HCT116 (cell line): Measurements from ENCODE around the gene MARCKS. TPM values are rescaled to one million over a fixed set of nuclear protein-coding genes. Genes with fewer than 3 reads are reported as not detected.

Experiments
- ATAC-seq: fragments of 200-7000 bp; cut with Tn5 transposase; 2 replicates; pipeline ENCODE4 v1.9.1; 2020; ENCODE audit warnings: mild to moderate bottlenecking, moderate library complexity
- BruUV-seq: library from RNA; stranded (reverse); fragments of 400-500 nt; replicated peaks from 2 replicates; lab custom pipeline; 2021; lab: Mats Ljungman, UMichigan
- CTCF ChIA-PET: fragments of 300-600 bp; sonication (Branson Sonifier 250); formaldehyde crosslinking; loops from one replicate; lab custom pipeline; 2021; ENCODE audit warnings: antibody characterized with exemption; lab: Charles Lee
- POLR2A ChIA-PET: fragments of 300-600, 350-600 bp; sonication (Branson Sonifier 250); formaldehyde crosslinking; loops from one replicate; lab custom pipeline; 2021; ENCODE audit warnings: antibody characterized with exemption; lab: Charles Lee
- RAD21 ChIA-PET, 2 experiments: fragments of 300-600 bp; sonication (Branson Sonifier 250); formaldehyde crosslinking; loops; one replicate each; lab custom pipeline; 2023; ENCODE audit warnings: low total read pairs in 2 of 2; ENCODE audit not compliant: uncharacterized antibody in 2 of 2, unreplicated experiment in 2 of 2, low non-redundant PET in 1 of 2; lab: Charles Lee
- DNase-seq: peaks from one replicate; pipeline ENCODE4 v3.0.0-alpha.2; 2010; ENCODE audit warnings: low read depth, low spot score
- H2AFZ ChIP-seq: fragments of 200-600 bp; shearing (Covaris generic), sonication (generic); 2 replicates; pipeline ENCODE4 v1.6.1; 2017; ENCODE audit warnings: low read depth, mixed run types, mixed read lengths, antibody characterized with exemption, low read length; ENCODE audit not compliant: poor library complexity, severe bottlenecking
- H3K27ac ChIP-seq: 2 replicates; pipeline ENCODE4 v1.5.1; 2012; ENCODE audit warnings: low read depth, low read length
- H3K27me3 ChIP-seq: fragments of 200-600 bp; sonication (generic); 2 replicates; pipeline ENCODE4 v1.6.1; 2016; ENCODE audit warnings: mixed run types, low read length, mixed read lengths; ENCODE audit not compliant: insufficient read depth
- H3K36me3 ChIP-seq, 2 experiments: fragments of 200-500 bp in 1 of 2; fragments of 200-600 bp in 1 of 2; sonication (Bioruptor generic) in 1 of 2; sonication (generic) in 1 of 2; 2 replicates each; pipeline versions ENCODE4 v1.5.1 to v1.6.1; 2014 to 2016; ENCODE audit warnings: low read length in 2 of 2, inconsistent platforms in 1 of 2, mixed read lengths in 1 of 2, mixed run types in 1 of 2; ENCODE audit not compliant: insufficient read depth in 2 of 2, control insufficient read depth in 1 of 2
- H3K4me1 ChIP-seq, 2 experiments: fragments of 200-600 bp in 1 of 2; sonication (generic) in 1 of 2; 2 replicates each; pipeline versions ENCODE4 v1.5.1 to v1.6.1; 2012 to 2017; ENCODE audit warnings: low read length in 2 of 2, inconsistent platforms in 1 of 2, mild to moderate bottlenecking in 1 of 2, mixed read lengths in 1 of 2, mixed run types in 1 of 2, moderate library complexity in 1 of 2; ENCODE audit not compliant: insufficient read depth in 2 of 2, control insufficient read depth in 1 of 2
- H3K4me2 ChIP-seq: fragments of 200-600 bp; sonication (generic); 2 replicates; pipeline ENCODE4 v1.6.1; 2017; ENCODE audit warnings: mixed run types, low read length, mixed read lengths
- H3K4me3 ChIP-seq, 2 experiments: fragments of 200-600 bp in 1 of 2; sonication (generic) in 1 of 2; replicated peaks in 1 of 2; 2 replicates each; pipeline ENCODE4 v1.5.1; 2011 to 2016; ENCODE audit warnings: low read length in 2 of 2, control low read depth in 1 of 2, low read depth in 1 of 2, mild to moderate bottlenecking in 1 of 2, mixed read lengths in 1 of 2, mixed run types in 1 of 2
- H3K79me2 ChIP-seq: fragments of 200-600 bp; sonication (generic); 2 replicates; pipeline ENCODE4 v1.6.1; 2017; ENCODE audit warnings: mild to moderate bottlenecking, mixed run types, low read length, moderate library complexity, mixed read lengths; ENCODE audit not compliant: insufficient read depth
- H3K9ac ChIP-seq: fragments of 200-600 bp; sonication (generic); 2 replicates; pipeline ENCODE4 v1.6.1; 2016; ENCODE audit warnings: low read length, mixed read lengths
- H3K9me2 ChIP-seq: fragments of 200-600 bp; sonication (generic), shearing (Covaris generic); 2 replicates; pipeline ENCODE4 v1.6.1; 2017; ENCODE audit warnings: mixed run types, mild to moderate bottlenecking, moderate library complexity; ENCODE audit not compliant: insufficient read depth
- H3K9me3 ChIP-seq, 2 experiments: fragments of 200-500 bp in 1 of 2; fragments of 200-600 bp in 1 of 2; sonication (Bioruptor generic) in 1 of 2; sonication (generic) in 1 of 2; 2 replicates each; pipeline ENCODE4 v1.6.1; 2014 to 2017; ENCODE audit warnings: low read length in 2 of 2, mixed read lengths in 2 of 2, inconsistent platforms in 1 of 2, low read depth in 1 of 2, mild to moderate bottlenecking in 1 of 2, mixed run types in 1 of 2, moderate library complexity in 1 of 2; ENCODE audit not compliant: control insufficient read depth in 1 of 2, insufficient read depth in 1 of 2
- H4K20me1 ChIP-seq: fragments of 200-600 bp; sonication (generic), shearing (Covaris generic); 2 replicates; pipeline ENCODE4 v1.6.1; 2017; ENCODE audit warnings: mixed run types, mild to moderate bottlenecking, moderate library complexity; ENCODE audit not compliant: insufficient read depth
- CTCF ChIP-seq, 3 experiments: fragments of 200-600 bp in 1 of 3; sonication (generic) in 1 of 3; IDR thresholded peaks in 2 of 3; conservative IDR thresholded peaks in 1 of 3; 2 replicates each; pipeline ENCODE4 v1.5.1; 2012 to 2017; ENCODE audit warnings: low read depth in 2 of 3, low read length in 2 of 3, antibody characterized with exemption in 1 of 3, borderline replicate concordance in 1 of 3, control low read depth in 1 of 3, mild to moderate bottlenecking in 1 of 3, mixed read lengths in 1 of 3, mixed run types in 1 of 3, moderate library complexity in 1 of 3; ENCODE audit not compliant: insufficient read depth in 1 of 3
- EGR1 ChIP-seq: IDR thresholded peaks from 2 replicates; pipeline ENCODE4 v1.6.1; 2012; ENCODE audit warnings: low read depth
- EZH2 ChIP-seq: fragments of 200-600 bp; sonication (generic); IDR thresholded peaks from 2 replicates; pipeline ENCODE4 v1.6.1; 2017; ENCODE audit warnings: antibody characterized with exemption, mixed run types
- EZH2phosphoT487 ChIP-seq: fragments of 200-600 bp; IDR thresholded peaks from 2 replicates; pipeline ENCODE4 v1.6.1; 2018; ENCODE audit warnings: antibody characterized with exemption, borderline replicate concordance
- FOSL1 ChIP-seq: IDR thresholded peaks from 2 replicates; pipeline ENCODE4 v1.6.1; 2012; ENCODE audit warnings: low read depth
- JUND ChIP-seq: IDR thresholded peaks from 2 replicates; pipeline ENCODE4 v1.6.1; 2012
- POLR2A ChIP-seq: IDR thresholded peaks from 2 replicates; pipeline ENCODE4 v1.7.0; 2011; ENCODE audit warnings: borderline replicate concordance; ENCODE audit not compliant: insufficient read depth, insufficient read length; ENCODE audit errors: extremely low read depth
- SIN3A ChIP-seq: IDR thresholded peaks from 2 replicates; pipeline ENCODE4 v1.6.1; 2012; ENCODE audit warnings: low read depth
- SP1 ChIP-seq: IDR thresholded peaks from 2 replicates; pipeline ENCODE4 v1.6.1; 2012; ENCODE audit warnings: low read depth
- SRF ChIP-seq: IDR thresholded peaks from 2 replicates; pipeline ENCODE4 v1.6.1; 2012; ENCODE audit warnings: low read depth
- TCF7L2 ChIP-seq: IDR thresholded peaks from 2 replicates; pipeline ENCODE4 v1.7.0; 2011; ENCODE audit warnings: borderline replicate concordance, inconsistent platforms; ENCODE audit not compliant: insufficient read depth, insufficient read length; ENCODE audit errors: extremely low read depth
- YY1 ChIP-seq: IDR thresholded peaks from 2 replicates; pipeline ENCODE4 v1.6.1; 2011; ENCODE audit warnings: low read length, low read depth, moderate library complexity, mild to moderate bottlenecking; ENCODE audit not compliant: insufficient replicate concordance; ENCODE audit errors: extremely low read depth
- ZBTB33 ChIP-seq: IDR thresholded peaks from 2 replicates; pipeline ENCODE4 v1.6.1; 2011; ENCODE audit warnings: mild to moderate bottlenecking, low read length, moderate library complexity; ENCODE audit not compliant: insufficient replicate concordance; ENCODE audit errors: extremely low read depth
- ZFX ChIP-seq: fragments of 450-650 bp; IDR thresholded peaks from 2 replicates; pipeline ENCODE4 v1.6.1; 2017
- ZNF274 ChIP-seq: fragments of 200-500 bp; sonication (Bioruptor generic); IDR thresholded peaks from 2 replicates; pipeline ENCODE4 v1.6.1; 2014; ENCODE audit warnings: mild to moderate bottlenecking, low read depth, low read length, inconsistent platforms
- intact Hi-C: fragments of 100-400 bp; cut with micrococcal nuclease; formaldehyde crosslinking; loops from 2 replicates; pipeline ENCODE4 v1.10.0; 2022
- total RNA-seq: library from RNA; stranded (reverse); gene quantifications from one replicate; pipeline ENCODE4 v1.2.1, GENCODE V29; 2021; ENCODE audit not compliant: unreplicated experiment

The MARCKS gene
- total RNA-seq, 1 experiment from 2014 or later, result 25.7 TPM

- H2AFZ ChIP-seq, result no peak overlapping the region
- RAD21 ChIA-PET, result no interaction called here
- no TSS peak for BruUV-seq
- no peak overlapping the region for H3K4me3 ChIP-seq
- H3K27me3 ChIP-seq, result no peaks in the 10 kb centered on the region
- H3K9me2 ChIP-seq, result no peaks in the 10 kb centered on the region
- no peaks in the 10 kb centered on the region for H3K36me3 ChIP-seq
- no peaks in the 10 kb centered on the region for H3K4me1 ChIP-seq
- no peaks in the 10 kb centered on the region for H4K20me1 ChIP-seq
- H3K27ac ChIP-seq, result no peak overlapping the region
- DNase-seq (no peak), ATAC-seq (no peak)
- no peak overlapping the region for H3K9ac ChIP-seq
- no peak overlapping the region for H3K4me2 ChIP-seq
- POLR2A ChIA-PET, result no interaction called here
- H3K9me3 ChIP-seq, result no peaks in the 10 kb centered on the region
- CTCF ChIA-PET, result no interaction called here
- intact Hi-C loops, result no loop called here
- H3K79me2 ChIP-seq, result no peaks in the 10 kb centered on the region
- TF ChIP-seq ZFX, result no peak
- TF ChIP-seq EZH2, result no peak
- TF ChIP-seq SIN3A, result no peak
- no peak for TF ChIP-seq JUND
- no peak for TF ChIP-seq EZH2phosphoT487
- no peak for TF ChIP-seq TCF7L2
- no peak for TF ChIP-seq SRF
- TF ChIP-seq SP1, result no peak
- TF ChIP-seq FOSL1, result no peak
These were observed 10.6 kb upstream of the MARCKS start for GRCh38 chr6:113846577-113846976.

GRCh38 chr6:113847447-113847846 is 9.7 kb upstream of the MARCKS start:
- Histone ChIP-seq H2AFZ (no peak overlapping the region), H3K4me1 (no peaks in the 10 kb centered on the region), H3K9ac (no peak overlapping the region), H3K27ac (no peak overlapping the region), H3K79me2 (no peaks in the 10 kb centered on the region), H3K9me3 (no peaks in the 10 kb centered on the region), H3K9me2 (no peaks in the 10 kb centered on the region), H3K27me3 (no peaks in the 10 kb centered on the region), H3K36me3 (no peaks in the 10 kb centered on the region), H4K20me1 (no peaks in the 10 kb centered on the region), H3K4me3 (no peak overlapping the region), H3K4me2 (no peak overlapping the region)
- ChIA-PET CTCF (no interaction called here), POLR2A (no interaction called here), RAD21 (no interaction called here)
- no TSS peak for BruUV-seq
- no peak for DNase-seq
- ATAC-seq, result no peak
- intact Hi-C loops, result no loop called here
- TF ChIP-seq POLR2A (no peak), EGR1 (no peak), ZBTB33 (no peak), SIN3A (no peak), CTCF (IDR thresholded peaks at IDR 0.05 in 2 of 3, conservative IDR thresholded peaks at IDR 0.05 in 1 of 3; ENCODE audit: borderline replicate concordance in 1 of 3, insufficient read depth in 1 of 3, low read depth in 2 of 3, low read length in 2 of 3) (no peak), ZNF274 (no peak), FOSL1 (no peak), YY1 (no peak)
